ENCODE results near the gene C14orf119.

The C14orf119 gene

GRCh38 chr14:23062002-23062401 lies 33.3 kb upstream of the C14orf119 start:
- no peak for DNase-seq

GRCh38 chr14:23063601-23064000 lies 31.7 kb upstream of the C14orf119 start:
- DNase-seq, result no peak

GRCh38 chr14:23066368-23066767 lies 28.9 kb upstream of the C14orf119 start:
- DNase-seq, result no peak

DNA sequence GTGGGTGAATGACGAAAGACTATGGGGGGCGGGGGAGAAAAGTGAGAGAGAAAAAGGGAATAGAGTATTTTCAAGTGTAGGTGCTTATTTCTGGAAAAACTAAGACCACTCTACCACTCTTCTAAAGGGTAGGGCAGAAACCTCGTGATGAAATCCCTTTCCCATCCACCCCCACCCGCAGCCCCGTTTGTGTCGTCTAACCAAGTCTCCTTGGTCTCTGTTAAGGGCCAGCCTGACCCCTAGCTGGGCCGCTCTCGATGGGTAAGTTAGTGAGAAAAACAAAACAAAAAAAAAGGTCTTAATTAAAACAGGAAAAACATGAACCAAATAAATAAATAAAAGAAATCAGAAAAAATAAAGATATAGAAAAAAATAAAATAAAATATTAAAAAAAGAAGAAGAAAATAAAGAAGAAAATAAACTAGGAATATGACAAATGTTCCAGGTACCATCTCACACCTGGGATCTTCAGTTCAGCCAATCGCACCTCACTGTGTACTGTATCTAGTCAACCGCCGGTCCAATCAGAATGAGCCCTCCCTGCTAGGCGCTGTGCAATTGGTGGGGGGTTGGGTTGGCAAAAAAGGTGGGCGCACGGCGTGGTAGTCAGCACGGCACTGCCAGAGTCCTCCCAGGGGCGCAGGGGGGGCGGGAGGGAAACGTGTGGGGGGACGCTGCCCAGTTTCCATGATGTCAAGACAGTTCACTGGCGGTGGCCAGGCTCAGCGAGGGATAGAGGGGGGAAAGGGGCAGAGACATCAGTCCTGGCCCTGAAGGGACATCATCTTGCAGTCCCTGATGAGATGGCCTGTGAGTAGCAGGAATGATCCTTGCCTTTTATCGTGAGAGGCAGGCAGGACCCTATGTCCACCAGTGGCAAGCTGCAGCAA lies 28.2 kb upstream of the C14orf119 start:
- no peak for DNase-seq

DNA sequence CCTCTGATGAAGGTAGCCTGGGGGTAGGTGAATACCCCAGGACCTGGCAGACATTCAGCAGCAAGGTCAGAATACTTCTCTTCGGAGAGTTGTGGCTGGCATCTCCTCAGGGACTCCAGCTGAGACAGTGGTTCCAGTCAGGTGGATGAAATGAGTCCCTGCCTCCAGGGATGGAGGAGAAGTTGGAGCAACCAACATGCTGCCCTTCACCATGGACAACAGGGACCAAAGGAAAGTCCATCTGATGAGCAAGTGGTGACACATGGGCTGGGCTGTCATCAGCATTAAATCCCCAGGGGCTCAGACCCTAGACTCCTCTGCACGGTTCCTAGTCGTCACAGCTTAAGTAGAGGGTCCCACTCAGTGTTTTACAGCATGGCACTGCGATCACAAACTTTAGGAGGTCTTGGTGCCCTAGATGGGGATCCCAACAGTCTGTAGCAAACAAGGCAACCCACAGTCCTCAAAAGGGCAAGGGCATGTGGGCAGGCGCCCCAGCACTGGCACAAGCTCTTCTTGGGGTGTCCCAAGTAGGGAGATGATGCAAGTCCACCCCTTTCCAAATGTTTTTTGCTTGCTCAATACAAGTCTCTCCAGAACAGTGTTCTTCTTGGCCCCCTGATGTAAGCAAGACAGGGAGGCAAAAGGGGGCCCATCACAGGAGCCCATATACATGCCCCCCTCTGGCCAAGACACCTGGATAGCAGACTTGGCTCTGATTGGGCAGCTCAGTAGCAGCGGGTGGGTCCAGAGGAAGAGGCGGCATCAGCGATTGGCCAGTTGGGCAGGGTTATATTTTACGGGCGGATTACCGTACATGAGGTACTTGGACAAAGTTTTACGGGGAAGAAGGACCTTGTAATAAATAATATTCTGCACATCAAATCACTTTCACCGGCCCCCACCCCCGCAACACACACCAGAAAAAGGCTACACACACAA lies 27.2 kb upstream of the C14orf119 start:
- no peak for DNase-seq

- no peak for DNase-seq
These were observed 26.4 kb upstream of the C14orf119 start for GRCh38 chr14:23068789-23069412.

DNA sequence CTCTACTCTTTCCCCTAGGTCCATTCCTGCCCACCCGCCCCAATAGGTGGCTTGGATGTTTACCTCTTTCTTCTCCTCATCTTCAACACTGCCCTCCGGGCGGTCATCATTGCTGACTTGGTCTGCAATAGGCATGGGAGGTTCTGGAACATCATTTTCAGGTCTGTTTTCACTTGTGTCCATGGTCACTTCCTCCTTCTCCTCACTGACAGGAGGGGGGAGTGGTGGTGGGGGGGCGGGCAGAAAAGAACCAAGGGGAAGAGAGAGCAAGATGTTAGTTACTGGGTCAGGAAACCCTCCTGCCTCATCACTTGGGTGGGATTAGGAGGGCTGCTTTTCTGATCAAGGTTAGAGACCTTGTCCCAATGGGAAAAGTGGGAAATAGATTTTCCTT lies 25.9 kb upstream of the C14orf119 start:
- DNase-seq, result no peak

DNA sequence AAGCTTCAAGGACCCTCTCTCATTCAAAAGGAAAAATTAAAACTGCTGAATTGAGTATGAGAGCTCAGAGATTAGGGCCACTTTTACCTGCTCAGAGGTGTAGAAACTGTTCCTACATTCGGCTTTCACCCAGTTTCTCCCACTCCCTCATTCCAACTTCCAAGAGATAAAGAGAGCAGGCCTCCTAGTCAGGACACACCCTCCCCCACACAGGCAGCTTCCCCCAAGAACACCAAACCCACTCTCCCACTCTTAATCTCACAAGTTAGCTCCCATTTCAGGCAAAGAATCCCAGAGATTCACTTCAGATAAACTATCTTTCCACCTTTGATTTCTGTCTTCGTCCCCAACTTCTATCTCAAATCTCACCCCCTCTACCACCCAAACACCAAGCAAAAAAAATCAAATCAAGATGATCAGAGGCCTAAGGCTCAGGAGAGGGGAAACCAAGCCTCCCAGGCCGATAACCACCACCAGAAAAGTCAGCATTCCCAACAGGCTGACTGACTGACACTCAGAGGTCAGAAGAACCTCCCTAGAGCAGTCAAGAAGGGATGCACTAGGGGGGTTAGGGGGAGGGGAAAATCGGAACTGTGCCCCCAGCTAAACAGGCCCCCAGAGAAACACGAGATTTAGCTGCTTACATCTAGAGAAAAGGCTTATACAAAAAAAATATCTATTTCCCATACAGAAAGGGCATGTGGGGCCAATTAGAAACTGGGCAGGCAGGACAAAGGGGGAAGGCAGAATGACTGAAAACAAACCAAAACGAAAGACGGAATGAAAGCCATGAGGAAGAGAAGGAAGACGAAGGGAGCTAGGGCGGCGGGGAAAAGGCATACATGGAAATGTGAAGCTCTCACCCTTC lies 24.8 kb upstream of the C14orf119 start:
- no peak for DNase-seq

DNA sequence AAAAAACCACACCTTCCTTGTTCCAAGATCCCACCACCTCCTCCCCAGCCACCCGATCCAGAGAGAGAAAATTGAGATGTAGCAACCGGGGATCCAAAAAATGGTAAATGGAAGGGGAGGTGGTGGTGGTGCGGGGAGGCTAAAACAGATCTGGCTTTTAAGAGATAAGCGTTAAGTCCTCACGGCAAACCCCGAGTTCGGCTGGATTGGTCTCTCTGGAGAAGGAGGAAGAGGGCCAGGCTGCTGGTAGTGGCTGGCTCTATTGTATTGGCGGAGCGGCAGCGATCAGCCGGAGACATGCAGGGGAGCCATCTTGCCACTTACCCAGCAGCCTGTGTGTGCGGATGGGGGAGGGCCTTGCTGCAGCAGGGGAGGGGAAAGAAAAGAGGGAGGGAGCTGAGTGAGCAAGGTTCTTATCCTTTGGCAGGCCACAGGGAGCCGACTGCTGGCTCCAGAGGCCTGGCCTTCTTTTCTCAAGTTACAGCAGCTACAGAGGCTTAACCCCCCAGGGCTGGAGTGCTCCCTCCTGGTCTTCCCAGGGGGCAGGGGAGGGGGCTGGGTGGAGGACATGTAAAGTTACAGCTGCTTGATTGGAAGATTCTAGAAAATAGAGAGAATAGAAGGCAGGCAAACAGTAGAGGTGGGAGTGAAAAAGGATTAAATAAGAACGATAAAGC lies 23.9 kb upstream of the C14orf119 start:
- DNase-seq, result no peak

GRCh38 chr14:23071921-23072539 lies 23.3 kb upstream of the C14orf119 start:
- DNase-seq, result no peak

- no peak for DNase-seq
These were observed 20.4 kb upstream of the C14orf119 start for GRCh38 chr14:23074906-23075305.

DNA sequence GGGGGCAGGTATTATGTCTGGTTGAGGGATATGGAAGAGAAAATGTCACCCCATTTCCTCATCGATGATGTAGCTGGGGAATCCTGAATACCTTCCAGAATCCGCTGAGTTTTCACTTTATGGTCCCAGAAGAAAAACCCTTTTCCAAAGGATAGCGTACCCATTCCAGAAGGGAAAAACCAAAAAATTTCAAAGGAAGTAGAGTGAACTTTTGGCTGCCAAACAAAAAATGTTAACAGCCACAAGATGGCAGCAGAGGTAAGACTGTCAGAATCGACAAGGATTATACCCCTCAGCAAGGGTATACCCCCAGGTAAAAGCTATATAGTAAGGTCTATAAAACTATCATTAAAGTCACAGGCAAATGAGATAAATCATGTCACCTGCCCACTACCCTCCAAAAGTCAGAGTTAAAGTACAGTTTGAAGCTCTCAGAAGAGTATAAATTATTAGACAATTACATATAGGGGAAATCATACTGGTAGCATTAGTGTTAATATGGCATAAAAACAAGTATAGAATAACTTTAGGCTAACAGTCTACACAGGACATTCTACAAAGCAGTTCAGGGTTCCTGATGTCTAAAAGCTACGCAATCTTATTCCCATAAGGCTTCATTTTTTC lies 18.4 kb upstream of the C14orf119 start:
- no peak for DNase-seq

DNA sequence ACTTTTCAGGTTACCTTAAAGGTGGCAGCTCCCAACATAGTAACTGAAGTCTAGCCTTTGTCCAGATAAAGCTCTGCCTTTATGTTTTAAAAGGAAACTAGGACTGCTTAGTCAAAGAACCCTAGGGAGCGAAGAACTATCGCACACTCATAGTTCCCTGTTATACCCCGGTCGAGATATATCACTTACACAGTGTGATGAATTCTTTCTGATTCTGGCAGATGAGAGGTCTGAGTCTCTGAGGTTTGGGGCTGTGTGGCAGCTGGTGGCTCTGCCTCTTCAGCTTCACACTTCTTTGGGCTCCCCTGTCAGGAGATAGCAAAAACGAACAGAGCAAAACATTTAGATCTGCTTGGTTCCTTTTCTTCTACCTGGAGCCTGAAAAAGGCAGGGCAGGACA lies 17.3 kb upstream of the C14orf119 start:
- DNase-seq, result no peak

GRCh38 chr14:23078692-23079116 lies 16.6 kb upstream of the C14orf119 start:
- no peak for DNase-seq

DNA sequence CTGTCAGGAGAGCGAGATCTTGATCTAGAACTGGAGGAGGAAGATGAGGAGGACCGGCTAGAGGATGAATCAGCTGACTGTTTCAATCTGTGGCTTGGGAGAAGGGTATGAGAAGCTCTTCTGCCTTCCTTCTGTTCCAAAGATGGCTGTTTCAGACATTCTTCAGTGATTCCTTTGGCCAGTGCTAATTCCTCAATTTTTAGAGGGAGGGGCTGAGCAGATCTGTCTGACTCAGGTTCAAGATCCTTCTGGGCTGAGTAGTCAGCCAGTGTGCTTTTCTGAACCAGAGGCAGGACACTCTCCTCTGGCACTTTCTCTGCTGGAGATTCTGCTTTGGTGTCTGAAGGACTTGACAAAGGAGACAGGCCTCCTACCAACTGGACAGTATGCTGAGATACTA lies 15.6 kb upstream of the C14orf119 start:
- DNase-seq, result no peak

- no peak for DNase-seq
These were observed 14.8 kb upstream of the C14orf119 start for GRCh38 chr14:23080474-23080873.

GRCh38 chr14:23085458-23085857 lies 9.8 kb upstream of the C14orf119 start:
- no peak for DNase-seq

DNA sequence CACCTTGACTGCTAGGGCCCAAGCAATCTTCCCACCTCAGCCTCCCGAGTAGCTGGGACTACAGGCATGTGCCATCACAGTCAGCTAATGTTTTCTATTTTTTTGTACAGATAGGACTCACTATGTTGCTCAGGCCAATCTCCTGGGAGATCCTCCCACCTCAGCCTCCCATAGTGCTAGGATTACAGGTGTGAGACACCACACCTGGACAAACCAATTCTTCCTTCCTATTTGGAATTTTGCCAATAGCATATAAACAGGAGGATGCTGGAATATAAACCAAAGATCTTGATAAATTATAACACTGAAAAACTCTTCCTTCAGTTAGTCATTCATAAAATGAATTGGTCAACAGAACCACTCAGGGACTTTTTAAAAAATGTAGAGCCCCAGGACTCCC lies 8.7 kb upstream of the C14orf119 start:
- no peak for DNase-seq

GRCh38 chr14:23089498-23090253 lies 5.6 kb upstream of the C14orf119 start:
- DNase-seq, result no peak

DNA sequence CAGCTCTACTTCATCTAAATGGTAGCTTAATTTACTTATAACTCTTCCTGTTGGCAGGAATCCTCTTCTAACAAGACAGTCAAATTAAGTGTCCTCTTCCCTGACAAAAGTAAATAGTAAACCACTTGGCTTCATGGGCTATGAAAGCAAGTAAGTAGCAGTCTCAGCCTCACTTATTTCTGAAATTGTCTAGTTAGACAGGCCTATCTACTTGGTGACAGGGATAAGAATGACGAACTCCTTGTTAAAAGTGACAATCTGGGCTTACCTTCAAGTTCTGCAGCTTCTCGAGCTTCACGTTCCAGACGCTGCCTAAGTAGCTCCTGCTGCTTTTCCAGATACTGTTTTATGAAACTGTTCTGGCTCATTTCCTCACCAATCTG lies 5.1 kb upstream of the C14orf119 start:
- DNase-seq, result no peak
